HG03442 (cell line): Measurements from ENCODE around the gene TTLL8.

ENCODE experiments used
- ATAC-seq: cut with Tn5 transposase; IDR thresholded peaks from one replicate; pipeline ENCODE4 v1.9.1; 2021; ENCODE audit warnings: mild to moderate bottlenecking, moderate library complexity; ENCODE audit not compliant: unreplicated experiment

The TTLL8 gene

GRCh38 chr22:50062509-50063135 is 4.5 kb upstream of the TTLL8 start:
- ATAC-seq = no peak

DNA sequence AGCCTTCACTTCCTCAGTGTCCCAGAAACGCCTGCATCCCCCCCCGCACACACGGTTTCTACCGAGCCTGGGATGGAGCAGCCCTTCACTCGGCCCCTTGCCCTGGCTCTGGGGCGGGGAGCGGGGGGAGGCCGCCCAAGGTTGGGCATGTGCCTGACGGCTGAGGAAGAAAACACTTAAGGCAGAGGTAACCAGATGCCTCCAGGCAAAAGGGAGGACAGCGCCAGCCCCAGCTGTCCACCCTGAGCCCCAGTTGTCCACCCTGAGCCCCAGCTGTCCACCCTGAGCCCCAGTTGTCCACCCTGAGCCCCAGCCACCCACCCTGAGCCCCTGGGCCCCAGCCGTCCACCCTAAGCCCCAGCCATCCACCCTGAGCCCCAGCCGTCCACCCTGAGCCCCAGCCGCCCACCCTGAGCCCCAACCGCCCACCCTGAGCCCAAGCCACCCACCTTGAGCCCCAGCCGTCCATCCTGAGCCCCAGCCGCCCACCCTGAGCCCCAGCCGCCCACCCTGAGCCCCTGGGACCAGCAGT is 3.8 kb upstream of the TTLL8 start:
- no peak for ATAC-seq

GRCh38 chr22:50061141-50061823 is 3.2 kb upstream of the TTLL8 start:
- no peak for ATAC-seq

DNA sequence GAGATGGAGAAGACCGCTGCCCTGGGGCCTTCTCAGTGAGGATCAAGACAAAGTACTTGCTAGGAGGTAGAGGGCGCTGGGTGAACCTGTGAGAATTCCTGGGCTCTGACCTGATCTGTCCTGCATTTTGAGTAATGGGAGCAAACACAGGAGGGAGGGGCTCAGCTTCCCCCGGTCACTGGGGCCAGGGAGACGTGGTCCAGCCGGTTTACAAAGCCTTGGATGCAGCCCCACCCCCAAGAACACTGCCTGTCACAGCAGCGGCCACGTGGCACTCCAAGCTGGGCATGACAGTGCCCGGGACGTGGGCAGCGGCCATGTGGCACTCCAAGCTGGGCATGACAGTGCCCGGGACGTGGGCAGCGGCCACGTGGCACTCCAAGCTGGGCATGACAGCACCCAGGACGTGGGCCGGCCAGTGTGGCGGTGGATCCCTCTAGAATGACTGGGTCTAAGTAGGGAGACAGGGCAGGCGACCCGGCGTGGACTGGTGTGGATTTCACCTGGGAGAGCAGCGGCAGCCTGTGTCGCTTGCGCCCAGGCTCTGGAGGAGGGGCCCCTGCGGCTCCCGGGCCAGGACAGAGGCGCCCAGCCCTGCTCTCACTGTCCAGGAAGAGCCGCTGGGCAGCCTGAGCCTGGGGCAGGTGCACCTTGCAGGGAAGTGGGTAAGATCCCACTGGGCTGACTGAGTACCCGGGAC is 2.5 kb upstream of the TTLL8 start:
- ATAC-seq = no peak

GRCh38 chr22:50059881-50060262 is 1.8 kb upstream of the TTLL8 start:
- ATAC-seq = no peak

DNA sequence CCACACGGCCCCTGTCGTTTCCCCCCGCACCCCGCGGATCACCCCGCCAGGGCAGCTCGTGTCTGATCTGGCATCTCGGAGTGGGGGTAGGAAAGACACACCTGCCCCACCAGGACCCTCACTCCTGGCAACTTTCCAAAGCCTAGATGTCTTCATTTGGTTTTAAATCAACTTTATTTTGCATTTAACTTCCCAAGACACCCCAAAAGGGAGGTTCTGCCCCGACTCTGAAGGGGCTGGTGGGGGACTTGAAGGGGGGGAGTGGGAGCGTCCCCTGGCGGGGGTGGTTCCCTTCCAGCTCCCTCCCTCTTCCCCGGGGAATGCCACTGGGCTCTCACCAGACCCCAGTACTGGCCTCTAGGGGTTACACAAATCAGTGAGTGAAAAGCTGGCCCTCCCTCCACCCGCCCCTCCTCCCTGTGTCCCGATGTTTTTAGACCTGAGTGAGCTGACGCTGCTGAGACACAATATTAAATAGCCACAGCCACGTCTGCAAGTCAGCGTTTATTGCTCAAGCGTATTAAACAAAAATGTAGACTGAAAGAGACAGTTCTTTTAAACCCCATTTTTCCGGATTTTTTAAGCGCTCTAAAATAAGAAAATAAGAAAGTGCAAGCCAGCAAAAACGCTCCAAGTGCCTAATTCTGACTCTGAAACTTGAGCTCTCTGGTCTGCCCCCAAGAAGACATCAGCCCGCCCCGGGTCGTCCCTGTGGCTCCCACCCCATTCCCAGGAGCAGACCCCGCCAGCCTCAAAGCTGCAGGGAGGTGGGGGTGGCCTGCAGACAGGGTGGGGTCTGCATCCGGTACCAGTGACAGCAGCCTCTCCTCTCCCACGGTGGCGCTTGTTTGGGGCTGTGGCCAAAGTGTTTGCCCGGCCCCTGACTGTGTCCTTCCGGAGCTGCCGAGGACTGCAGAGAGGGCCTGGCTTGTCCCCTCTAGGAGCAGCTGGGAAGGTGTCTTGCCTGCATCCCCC is 1.1 kb upstream of the TTLL8 start:
- no peak for ATAC-seq

GRCh38 chr22:50057278-50058060 is 629 bp downstream of the TTLL8 start:
- no peak for ATAC-seq

DNA sequence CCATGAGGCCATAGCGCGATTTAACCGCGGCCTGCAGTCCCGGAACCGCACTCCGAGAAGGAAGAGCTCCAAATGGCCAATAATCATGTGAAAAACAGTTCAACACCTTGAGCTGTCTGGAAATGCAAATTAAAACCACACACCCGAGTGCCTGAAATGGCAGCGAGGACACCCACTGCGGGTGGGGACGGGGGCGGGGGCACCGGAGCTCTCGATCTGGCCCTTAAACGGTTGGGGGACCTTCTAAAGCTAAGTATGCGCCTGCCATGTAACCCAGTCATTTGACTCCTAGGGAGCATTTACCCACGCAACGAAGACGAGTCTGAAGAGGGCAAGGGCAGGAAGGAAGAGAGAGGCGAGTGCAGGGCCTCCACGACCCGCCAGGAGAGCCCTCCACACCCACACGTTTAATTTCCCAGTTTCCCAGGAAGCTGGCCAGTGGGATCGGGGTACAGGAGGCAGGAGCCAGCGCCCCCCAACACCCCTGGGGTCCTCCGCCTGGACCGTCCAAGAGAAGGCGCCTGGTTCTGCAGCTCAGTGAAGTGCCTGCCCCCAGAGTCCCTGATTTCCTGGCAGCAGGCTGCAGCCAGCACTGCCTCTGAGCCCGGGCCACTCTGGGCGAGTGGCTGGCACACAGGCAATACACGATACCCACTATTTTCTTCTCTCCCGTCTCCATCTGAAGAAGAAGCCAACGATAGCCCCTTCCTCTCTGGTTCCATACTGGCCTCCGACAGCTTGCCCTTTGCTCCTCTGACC is 1.7 kb downstream of the TTLL8 start:
- no peak for ATAC-seq

GRCh38 chr22:50053861-50054260 is 4.2 kb downstream of the TTLL8 start:
- ATAC-seq = no peak

GRCh38 chr22:50051930-50052329 is 6.2 kb downstream of the TTLL8 start:
- ATAC-seq = no peak

- ATAC-seq = no peak
Measured at GRCh38 chr22:50049299-50050195, 8.6 kb downstream of the TTLL8 start.

DNA sequence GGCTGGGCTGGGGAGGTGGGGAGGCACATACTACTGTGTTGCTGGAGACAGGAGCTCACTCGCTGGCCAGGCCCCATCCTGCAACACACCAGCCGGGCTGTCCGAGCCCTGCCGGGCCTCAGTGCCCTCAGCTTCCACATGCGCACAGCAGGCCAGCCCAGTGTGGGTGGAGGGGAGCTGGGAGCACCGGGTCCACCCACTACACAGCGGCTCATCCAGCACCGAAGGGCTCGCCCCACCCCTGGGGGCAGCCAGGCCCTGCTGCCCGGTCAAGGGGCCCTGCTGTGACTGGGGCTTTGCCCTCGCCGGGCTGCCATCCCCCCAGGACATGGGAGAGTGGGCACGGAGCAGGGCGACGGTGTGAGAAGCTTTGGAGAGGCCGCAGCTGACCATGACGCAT is 9.3 kb downstream of the TTLL8 start:
- no peak for ATAC-seq

GRCh38 chr22:50048061-50048765 is 9.9 kb downstream of the TTLL8 start:
- no peak for ATAC-seq

DNA sequence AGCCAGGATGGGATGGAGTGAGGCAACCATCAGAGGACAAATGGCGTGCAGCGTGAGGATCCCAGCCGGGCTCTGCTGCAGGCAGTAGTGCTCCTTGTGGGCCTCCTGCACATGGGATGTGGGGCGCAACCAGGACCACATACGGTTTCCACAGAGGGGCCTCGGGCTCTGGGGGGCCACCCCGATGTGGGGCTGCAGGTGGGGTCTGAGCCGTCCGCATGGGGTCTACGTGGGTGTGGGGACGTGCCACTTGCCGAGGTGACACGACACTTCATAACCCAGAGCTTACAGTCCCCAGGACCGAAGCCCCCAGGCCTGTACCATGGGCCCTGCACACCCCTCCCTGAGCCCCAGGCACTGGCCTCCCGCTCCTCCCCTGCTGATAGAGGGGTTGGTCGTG is 10.8 kb downstream of the TTLL8 start:
- ATAC-seq = no peak

DNA sequence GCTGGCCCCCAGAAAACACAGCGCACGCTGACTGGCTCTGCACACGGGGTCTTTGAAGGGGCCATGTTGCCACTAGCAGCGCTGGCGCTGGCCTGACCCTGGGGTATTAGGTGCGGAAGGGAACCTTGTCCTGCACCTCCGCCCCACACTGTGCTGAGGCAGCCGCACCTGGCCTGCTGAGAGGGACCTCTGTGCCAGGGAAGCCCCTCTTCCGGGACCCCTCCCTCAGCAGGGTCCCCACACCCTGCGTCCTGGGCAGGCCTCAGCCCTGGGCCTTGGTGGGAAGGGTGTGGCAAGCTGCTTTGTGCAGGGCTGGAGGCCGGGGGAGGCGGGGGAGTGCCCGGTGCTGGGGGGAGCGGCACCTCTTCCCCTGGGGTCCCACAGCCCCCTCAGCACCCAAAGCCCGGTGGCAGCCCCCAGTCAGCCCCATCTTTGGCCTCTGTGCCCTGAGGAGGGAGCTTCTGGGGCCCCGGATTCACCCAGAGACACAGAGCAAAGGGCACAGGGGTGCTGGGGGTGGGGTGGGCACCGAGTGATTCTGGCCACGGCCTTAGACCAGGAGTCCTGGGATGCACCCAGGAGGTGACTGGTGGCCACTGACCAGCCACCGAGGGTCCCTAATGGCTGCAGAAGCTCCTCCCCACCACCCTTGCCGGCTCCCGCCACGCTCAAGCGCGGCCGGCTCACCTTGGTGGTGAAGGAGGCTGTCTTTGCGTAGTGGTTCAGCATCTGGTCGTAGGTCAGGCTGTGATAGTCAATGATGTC is 11.4 kb downstream of the TTLL8 start:
- ATAC-seq = no peak

DNA sequence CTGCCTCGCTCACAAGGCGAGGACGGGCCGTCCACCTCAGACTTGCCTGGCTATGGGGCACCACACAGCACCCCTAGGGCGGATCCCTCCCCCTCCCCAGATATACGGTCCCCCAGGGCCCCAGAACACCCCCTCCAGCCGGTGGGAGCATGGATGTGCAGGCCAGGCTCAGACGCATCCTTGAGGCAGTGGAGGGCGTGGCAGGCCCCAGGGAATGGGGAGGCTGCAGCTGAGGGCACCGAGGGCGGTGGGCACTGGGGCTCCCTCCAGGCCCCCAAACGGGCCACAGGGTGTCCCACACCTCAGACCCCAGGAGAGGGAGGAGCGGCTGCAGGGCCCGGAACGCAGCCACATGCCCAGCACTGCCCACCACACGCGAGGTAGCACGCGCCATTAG is 12.1 kb downstream of the TTLL8 start:
- ATAC-seq = no peak
